HG03175 (cell line): Measurements from ENCODE around the gene EFCC1.
"Not testable (repeated sequence)": the region's sequence is repeated elsewhere in the genome, so short reads cannot be mapped to it uniquely, and the experiment has no call there.

Experiments used
- ATAC-seq: cut with Tn5 transposase; IDR thresholded peaks from one replicate; pipeline ENCODE4 v1.9.1; 2021; ENCODE audit warnings: mild to moderate bottlenecking, moderate library complexity; ENCODE audit not compliant: unreplicated experiment

EFCC1 gene

DNA sequence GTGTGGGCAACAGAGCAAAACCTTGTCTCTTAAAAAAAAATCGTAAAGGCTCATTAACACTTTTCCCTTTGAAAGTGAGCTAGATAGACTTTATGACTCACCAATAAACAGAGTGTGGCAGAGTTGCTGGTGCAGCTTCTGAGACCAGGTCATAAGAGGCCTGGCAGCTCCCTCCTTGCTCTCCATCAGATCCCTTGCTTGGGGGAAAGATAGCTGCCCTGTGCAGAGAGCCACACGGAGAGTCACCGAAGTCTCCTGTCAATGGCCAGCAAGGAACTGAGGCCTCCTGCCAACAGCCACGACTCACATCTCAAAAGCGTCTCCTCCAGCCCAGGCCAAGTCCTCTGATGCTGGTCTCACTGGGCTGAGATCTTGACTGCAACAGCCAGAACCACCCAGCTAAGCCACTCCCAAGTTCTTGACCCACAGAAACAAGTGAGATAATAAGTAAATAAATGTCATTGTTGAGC is 50.8 kb downstream of the EFCC1 start:
- no peak for ATAC-seq

DNA sequence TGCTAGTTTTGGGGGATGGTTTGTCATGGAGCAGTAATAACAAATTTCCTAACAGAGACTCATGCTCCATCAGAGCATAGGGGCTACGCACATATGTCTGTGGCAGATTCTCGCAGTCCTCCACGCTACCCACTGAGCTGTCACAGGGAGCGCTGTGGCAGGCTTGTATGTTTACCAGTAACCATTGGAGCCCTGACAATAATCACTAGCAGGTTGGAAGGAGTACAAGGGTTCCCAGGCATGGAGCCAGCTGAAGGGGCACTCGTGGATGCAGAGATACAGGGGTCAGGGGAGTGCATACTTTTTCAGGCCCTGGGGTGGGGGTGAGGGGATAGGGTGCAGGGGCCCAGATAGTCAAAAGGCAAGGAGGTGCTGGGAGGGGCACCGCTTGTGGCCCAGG is 51.6 kb downstream of the EFCC1 start:
- ATAC-seq = no peak

DNA sequence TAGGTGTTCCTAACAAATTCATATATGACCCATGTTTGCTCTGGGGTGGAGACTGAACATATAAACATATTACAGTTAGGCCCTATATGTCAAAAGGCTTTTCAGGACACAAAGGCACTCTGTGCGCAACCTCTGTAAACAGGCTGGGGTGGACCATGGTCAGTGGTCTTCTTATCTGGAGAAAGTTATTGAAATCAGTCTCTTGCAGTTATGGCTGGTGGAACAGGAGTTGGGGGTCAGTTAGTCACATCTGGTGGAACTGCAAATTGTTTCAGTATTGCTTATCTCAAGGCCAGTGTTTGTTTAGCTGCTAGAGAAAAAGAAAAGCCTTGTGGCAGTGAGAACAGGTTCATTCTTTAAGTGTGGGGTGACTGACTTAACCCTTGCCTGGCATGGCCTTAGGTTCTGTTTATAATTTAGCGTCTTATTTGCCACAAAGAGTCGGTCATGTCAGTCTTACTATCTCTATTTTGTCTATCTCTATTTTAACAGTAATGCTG is 53.6 kb downstream of the EFCC1 start:
- no peak for ATAC-seq

DNA sequence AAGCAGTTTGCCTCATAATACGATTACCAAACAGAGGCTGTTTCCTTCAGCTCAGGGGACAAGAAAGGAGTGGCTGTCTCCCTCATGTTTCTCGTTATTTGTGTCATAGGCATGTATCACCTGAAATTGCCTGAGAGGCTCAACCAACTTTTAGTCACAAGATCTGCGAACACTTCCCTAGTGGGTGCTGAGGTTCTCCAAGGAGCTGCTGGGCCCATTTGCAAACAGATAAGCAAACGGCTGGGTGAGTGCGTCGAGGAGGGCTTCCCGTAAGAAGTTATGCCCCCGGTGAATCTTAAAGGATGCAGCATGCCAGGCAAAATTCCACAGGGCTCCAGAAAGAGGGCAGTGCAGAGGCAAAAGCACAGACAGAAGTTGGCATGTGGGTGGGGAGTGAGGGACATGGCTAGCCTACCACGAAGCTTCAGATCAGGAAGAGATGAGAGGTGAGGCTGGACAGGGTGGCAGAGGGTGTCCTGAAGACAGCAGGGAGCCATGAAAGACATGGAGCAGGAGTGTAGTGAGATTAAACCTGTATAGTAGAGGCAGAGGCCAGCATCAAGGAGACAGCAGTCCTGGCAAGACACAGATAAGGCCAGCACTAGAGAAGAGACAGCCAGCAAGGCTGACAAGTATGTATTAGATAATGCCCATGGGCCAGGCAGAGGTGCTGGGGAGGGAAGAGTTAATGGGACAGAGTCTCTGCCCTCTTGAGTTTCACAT is 55.5 kb downstream of the EFCC1 start:
- no peak for ATAC-seq

DNA sequence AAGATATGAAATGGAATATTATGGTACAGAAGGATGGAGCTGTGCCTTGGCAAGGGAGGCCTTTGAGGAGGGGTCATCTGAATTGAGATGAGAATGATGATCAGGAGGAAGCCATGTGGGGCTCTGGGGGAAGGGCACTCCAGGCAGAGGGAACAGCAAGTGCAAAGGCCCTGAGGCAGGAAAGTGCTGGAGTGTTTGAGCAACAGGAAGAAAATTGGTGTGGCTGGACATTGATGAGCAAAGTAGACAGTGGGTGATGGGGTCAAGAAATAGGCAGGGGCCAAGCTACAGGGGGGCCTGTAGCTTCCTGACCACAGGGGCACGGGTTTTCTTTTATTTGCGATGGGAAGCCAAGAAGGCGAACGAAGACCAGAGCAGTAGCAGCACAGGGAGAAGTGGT is 56.1 kb downstream of the EFCC1 start:
- no peak for ATAC-seq

DNA sequence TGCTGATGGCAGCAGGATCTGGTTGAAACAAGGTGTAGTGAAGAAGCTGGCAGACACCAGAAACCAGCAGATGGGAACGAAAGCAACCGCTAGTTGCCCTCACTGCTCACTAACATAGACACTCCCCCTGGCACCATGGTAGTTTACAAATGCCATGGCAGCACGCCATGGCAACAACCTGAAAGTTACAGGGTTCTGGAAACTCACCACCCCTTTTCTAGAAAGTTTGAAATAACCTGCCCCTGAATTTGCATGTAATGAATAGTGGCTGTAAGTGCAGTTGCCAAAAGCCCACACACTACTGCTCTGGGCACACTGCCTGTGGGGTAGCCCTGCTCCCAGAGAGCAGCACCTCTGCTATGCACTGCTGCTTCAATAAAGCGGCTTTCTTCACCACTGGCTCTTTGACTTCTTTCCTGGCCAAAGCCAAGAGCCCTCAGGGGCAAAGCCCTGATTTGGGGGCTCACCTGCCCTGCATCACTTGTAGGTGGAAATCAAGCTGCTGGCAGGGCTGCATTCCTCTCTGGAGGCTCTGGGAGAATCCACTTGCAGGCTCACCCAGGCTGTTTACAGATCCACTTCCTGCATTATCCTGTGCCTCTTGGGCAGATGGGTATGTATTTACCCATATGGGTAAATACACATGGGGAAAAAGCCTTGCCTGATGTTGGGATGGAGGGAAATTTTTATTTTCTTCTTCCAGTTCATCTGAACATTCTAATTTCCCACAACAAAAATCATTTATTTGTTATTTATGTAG is 57.5 kb downstream of the EFCC1 start:
- peak; percentile 64 for ATAC-seq

DNA sequence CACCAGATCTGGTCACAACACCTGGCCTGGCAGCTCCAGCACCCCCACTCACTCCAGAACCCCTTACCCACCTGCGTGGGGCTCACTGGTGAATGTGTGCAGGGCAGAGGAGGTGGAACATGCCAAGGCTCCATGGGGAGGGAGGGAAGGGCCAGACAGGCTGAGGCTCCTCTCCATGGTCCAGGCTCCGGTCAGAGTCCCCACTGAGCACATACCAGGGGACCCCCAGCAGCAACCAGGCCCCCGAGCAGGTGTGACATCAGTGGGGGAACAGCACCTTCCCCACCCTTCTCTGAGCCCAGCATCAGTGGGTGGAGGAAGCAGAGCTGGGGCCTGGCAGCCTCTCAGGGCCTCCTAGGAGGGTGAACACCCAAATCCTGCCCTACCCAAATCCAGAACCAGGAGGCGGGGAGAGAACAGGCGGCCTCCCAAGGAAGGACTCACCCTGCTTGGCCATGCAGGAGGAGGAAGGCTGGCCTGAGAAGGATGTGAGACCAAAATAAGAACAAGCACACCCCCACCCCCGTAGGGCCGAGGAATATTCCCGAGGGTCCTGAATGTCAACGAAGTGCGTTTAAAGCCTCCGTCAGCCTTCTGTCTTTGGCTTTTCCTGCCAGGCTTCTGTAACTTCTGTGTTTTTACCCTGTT is 58.3 kb downstream of the EFCC1 start:
- ATAC-seq = no peak

DNA sequence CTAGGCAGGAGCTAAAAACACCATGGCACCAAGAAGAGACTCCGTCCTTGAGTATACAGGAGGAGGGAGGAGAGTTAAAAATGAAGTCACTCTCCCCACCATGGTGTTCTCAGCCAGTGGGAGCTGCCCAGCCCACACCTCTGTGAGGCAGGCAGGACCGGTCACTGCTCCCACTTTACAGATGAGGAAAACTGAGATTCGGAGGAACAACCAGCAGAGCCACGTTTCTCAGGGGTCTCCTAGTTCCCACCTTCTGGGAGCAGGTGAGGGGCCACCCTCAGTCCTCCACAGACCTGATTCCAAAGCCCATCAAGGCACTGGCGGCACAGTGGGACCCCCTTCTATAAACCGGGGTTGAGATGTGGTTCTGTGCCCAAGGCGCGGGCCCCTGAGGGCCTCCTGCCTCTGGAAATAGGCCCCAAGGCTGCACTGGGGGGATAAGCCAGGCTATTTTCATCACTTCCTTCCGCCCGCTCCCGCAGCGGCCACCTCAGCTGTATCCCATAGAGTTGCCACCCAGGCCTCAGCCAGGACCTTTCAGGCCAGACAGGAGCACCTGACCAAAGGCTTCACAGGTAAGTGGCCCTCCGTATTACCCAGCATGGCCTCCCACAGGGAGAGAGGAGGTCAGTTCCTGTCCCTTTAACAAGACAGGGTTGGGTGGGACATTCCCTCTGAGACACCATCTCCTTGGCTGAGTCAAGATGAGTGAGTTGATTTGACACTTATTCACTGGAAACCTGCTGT is 59.3 kb downstream of the EFCC1 start, which contains the start of gene GP9:
GP9 (plus strand) TSS at position 504 of the 747 bp plus-strand sequence. CDS start 961 bp downstream, outside the sequence.
- ATAC-seq = no peak

DNA sequence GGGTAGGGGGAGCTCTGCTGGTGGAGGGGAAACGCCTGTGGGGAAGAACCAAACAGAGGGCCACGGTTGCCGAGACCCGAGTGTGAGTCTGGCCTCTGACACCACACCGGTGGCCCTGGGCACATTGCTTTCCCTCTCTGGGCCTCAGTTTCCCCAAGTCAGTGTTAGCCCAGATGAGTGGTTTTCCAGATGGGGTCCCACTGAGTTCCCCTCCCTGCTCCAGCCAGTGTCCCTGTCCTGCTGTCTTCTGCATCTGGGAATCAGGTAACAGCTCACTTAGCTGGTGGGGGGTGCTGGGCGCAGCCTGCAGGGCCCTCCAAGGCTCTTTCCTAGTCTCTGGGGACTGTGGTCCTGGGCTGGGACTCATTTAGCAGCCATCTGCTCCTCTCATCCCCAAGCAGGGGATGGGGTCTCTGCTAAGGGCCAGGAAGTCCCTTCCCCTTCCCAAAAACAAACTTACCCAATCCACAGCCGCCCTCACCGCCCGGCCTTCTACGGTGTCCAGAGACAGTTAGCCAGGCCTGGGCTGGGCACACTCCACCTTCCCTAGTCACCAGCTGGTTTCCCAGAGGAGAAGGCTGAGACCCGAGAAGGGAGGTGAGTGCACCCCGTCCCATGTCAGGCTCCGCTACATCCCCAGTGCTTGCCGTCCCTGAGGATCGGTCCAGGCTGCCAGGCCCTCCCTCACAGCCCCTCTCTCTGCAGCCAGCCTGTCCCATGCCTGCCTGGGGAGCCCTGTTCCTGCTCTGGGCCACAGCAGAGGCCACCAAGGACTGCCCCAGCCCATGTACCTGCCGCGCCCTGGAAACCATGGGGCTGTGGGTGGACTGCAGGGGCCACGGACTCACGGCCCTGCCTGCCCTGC is 60.2 kb downstream of the EFCC1 start:
- ATAC-seq = no peak

DNA sequence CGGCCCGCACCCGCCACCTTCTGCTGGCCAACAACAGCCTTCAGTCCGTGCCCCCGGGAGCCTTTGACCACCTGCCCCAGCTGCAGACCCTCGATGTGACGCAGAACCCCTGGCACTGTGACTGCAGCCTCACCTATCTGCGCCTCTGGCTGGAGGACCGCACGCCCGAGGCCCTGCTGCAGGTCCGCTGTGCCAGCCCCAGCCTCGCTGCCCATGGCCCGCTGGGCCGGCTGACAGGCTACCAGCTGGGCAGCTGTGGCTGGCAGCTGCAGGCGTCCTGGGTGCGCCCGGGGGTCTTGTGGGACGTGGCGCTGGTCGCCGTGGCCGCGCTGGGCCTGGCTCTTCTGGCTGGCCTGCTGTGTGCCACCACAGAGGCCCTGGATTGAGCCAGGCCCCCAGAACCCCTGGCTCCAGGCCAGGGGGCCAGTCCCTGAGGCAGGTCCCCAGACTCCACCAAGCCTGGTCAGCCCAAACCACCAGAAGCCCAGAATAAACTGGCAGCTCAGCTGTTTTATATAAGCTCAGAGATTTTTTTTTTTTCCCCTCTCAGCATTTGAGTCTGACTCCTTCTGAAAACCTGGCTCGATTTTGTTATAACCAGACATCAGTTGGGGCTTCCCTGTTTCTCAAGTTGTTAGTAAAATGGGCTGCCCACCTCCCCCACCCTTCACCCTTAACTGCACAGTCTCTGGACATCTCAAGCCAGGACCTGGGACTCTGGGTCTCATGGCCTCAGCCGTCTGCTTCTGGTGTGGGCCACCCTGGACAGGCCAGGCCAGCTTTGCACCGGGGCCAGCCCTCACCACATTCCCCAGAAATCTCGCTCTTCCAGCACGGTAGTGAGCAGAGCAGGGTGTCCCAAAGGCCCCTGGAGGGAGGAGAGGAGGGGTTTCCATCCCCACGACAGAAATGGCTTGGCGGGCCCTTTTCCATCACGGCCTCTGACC is 61.1 kb downstream of the EFCC1 start:
- no peak for ATAC-seq

DNA sequence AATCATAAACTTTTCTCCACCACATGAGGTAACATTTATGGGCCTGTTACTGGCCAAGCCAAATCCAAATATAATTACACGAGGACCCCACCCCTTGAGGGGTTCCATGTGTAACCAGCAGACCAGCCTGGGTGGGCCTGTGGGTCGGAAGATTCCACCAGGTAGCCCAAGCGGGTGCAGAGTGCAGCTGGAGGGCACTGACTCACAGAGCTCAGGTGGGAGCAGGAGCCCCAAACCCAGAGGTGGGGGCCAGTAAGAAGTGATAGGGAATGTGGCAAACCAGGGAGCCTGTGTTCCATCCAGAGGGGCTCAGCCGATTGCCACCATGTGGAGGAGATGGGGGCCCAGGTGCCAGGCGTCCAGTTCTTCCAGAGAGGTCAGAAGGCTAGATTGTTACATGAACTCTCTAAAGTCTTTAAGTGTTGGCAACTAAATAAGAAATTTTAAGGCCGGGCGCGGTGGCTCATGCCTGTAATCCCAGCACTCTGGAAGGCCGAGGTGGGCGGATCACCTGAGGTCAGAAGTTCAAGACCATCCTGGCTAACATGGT is 62.1 kb downstream of the EFCC1 start:
- ATAC-seq = no peak

DNA sequence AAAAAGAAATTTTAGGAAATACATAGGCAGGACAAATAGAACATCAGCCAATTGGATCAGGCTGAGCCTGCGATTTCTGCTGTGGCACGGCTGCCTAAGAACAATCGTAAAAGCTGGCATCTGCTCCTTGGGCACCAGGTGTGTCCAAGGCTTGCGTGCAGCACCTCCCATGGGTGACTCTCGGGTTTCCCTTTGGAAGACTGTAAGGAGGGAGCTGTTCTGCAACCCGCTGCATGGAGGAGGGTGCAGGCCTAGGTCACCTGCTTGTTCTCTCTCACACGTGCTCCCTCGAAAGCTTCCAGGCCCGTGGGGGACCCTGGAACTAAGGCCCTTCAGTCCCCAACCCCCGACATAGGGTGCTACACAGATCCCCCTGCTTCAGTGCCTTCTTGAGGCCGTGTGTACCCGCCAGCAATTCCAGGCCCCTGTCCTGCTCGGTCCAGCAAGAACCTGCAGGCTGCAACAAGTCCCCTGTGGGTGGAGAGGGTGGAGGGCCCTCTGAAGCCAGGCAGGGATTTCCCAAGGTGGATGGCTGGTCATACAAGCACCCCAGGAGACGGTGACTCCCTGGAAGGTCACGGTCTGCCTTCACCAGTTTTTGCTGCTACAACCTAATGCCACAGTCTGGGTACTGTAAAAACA is 62.9 kb downstream of the EFCC1 start:
- ATAC-seq = no peak

DNA sequence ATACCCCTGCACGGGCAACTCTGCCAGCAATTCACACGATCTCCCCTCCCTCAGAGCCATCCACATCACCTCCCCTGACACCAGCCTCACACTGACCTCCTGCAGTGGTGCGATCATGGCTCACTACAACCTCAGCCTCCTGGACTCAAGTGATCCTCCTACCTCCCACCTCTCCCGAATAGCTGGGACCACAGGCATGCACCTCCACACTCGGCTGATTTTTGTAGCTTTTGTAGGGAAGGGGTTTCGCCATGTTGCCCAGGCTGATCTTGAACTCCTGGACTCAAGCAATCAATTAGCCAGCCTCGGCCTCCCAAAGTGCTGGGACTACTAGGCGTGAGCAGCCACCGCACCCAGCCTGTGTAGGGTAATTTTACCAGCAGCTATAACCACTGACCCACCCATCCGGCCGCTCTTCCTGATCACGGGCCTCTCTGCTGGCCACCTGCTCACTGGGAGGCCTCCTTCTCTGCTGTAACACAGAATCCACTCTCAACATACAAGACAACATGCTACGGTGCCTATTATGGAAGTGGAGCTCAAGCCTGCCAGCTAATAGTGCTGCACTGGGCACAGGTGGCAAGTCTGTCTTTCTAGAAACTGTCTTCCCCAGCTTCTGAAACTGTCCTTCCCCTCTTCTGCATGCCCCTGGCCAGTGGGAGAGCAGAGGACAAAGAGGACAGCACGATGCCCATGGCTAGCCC is 64.1 kb downstream of the EFCC1 start:
- no peak for ATAC-seq

DNA sequence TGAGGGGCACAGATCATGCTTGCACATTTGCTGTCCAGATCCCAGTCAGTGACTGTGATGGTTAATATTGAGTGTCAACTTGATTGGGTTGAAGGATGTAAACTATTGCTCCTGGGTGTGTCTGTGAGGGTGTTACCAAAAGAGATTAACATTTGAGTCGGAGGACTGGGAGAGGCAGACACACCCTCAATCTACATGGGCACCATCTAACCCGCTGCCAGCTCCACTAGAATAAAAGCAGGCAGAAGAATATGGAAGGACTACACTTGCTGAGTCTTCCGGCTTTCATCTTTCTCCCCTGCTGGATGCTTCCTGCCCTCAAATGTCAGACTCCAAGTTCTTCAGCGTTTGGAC is 64.6 kb downstream of the EFCC1 start:
- ATAC-seq = no peak

DNA sequence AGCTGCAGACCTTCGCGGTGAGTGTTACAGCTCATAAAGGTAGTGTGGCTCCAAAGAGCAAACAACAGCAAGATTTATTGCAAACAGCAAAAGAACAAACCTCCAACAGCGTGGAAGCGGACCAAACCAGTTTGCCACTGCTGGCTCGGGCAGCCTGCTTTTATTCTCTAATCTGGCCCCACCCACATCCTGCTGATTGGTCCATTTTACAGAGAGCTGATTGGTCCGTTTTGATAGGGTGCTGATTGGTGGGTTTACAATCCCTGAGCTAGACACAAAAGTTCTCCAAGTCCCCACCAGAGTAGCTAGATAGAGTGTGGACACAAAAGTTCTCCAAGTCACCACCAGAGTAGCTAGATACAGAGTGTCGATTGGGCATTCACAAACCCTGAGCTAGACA is 66.6 kb downstream of the EFCC1 start:
- not testable (repeated sequence) for ATAC-seq

DNA sequence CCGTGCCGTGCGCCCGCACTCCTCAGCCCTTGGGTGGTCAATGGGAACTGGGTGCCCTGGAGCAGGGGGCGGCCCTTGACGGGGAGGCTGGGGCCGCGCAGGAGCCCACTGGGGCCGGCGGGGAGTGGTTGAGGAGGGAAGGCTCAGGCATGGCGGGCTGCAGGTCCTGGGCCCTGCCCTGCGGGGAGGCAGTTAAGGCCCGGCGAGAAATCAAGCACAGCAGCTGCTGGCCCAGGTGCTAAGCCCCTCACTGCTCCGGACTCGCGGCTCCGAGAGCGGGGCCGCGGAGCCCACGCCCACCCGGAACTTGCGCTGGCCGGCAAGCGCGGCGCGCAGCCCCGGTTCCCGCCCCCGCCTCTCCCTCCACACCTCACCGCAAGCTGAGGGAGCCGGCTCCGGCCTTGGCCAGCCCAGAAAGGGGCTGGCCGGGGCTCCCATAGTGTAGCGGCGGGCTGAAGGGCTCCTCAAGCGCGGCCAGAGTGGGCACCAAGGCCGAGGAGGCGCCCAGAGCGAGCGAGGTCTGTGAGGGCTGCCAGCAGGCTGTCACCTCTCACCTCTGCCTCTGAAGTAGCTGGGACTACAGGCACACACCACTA is 67.3 kb downstream of the EFCC1 start:
- ATAC-seq = no peak
